ENCODE measurements around the gene AAMDC.
"Not testable (repeated sequence)": the region's sequence is repeated elsewhere in the genome, so short reads cannot be mapped to it uniquely, and the experiment has no call there.

AAMDC gene

DNA sequence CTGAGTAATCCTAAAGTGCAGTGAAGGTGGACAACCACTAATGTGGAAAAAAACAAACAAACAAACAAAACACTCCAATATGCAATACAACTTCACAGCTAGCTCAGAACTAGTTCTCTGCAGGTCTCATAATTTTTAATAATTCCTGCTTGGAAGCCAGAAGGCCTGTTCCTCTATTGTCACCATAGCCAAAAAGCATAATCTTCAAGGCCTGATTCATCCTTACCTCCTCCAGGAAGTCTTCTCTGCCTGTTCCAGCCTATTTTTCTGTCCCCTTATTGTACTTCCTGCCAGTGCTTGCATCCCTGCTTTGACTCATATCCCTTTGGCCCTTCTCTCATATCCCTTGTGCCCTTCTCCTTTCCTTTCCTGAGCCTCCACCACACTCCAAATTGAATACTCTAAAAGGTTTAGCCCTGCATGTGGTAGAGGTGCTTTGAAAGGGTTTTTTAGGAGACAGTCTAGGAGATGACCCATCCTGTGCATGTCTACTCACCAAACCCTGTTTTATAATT lies 69.2 kb downstream of the AAMDC start:
- DNase-seq = not testable (repeated sequence)

DNA sequence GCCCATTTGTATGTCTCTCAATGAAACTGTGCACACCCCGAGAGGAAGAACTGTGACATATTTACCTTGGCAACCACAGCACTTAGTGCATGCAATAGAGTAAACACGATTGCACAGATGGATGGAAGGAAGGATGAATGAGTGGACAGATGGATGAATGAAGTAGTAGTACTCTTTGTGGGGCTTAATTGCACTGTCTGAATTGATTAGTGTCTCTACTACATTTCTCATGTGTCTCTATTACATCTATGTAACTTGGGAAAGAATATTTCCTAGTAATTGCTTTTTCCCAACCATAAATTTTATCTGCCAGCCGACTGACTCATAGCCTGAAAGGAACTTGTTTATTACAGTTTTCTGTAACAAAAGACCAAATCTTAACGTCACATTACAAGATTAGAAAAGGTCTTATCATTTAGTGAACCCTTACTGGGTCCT lies 69.7 kb downstream of the AAMDC start:
- not testable (repeated sequence) for DNase-seq

DNA sequence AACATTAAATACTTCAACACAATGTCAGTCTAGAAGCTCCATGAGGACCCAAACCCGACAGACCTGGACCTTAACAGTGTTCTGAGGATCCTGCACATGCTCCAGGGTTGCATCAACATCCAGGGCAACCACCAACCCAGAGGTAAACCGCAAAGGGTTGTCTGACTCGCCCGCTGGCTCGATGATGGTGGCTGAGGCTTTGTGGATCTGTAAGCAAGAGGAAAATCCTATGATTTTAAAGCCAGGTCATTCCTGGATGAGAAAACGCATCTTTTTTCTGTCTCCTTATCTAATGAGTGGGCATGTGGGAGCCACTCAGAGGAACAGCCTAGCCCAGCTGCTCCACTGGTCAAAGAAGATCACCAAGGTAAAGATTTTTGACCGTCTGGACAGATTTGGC lies 70.3 kb downstream of the AAMDC start:
- DNase-seq = not testable (repeated sequence)

DNA sequence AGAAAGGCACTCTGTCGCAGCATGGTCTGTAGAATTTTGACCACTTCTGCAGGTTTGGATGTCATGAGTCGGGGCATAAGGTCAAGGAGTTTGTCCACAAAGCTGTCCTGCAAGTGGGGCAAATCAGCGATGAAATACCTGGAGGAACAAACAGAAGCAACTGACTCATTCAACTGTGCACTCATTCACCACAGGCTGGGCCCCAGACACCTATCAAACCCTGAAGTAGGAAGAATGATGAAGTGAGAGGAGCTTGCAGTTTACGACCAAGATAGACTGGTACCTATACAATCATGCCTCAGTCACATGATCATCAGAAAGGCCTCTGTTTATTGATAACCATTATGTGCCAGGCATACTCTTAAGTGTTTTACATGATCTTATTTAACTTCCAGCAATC lies 70.8 kb downstream of the AAMDC start:
- not testable (repeated sequence) for DNase-seq

DNA sequence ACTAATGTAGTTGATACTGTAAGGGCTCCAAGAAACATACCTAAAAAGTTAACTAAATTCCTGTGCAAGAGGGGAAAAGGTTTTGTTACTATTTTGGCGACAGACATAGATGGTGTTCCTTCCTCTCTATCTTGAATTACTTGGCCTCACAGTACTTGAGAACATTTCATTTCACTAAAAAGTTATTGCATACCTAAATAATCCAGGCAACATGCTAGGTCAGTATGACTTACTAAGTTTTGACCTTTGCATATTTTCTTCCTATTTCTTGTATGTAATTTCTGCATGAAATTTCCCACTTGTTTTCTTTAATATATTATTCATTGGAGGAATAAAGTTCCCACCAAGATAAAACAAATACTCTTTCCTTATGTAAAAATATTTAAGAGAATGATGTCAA lies 74.0 kb downstream of the AAMDC start:
- not testable (repeated sequence) for DNase-seq

DNA sequence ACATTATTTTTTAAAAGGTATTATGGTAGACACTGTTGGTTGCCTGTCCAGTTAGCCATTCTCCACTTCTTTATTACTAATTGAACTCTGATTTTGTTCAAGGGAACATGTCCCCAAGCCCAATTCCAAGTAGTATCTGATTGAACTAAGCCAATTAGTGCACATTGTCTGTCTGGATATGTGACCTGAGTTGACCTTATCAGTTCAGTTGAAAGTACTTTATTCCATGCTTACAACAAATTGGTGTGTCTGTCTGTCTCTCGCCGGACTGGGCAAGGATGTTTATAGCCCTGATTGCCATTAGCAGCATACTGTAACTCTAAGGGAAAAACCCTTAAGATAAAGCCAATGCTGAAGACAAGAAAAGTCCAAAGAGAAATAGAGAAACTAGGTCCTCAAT lies 87.9 kb downstream of the AAMDC start:
- DNase-seq = no peak

DNA sequence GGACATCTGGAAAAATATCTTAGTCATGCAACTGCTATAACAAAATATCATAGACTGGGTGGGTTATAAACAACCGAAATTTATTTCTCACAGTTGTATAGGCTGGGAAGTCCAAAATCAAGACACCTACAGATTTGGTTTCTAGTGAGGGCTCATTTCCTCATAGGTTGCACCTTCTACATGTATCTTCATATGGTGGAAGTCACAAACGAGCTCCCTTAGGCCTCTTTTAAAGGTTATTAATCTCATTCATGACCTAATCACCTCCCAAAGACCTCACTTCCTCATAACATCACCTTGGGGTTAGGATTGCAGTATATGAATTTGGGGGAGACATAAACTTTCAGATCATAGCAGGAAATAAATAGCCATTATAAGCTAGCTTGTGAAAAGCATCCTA lies 88.3 kb downstream of the AAMDC start:
- DNase-seq = no peak

DNA sequence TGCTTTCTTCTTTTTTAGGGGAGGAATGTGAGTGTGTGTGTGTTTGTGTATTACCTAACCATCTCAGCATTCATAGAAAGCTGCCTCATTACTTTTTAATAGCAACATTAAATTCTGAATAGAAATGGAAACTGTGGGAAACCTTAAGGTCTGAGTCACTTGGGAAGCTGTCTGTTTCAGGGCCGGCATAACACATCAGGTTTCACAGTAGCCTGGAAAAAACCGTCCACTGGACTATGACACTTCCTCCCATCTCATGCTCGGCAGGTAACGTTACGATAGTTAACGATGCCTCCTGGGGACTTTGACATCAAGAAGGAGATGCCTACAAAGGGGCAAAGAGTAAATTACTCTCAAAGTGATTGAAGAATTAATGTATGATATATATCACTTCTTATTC lies 89.9 kb downstream of the AAMDC start:
- not testable (repeated sequence) for DNase-seq

DNA sequence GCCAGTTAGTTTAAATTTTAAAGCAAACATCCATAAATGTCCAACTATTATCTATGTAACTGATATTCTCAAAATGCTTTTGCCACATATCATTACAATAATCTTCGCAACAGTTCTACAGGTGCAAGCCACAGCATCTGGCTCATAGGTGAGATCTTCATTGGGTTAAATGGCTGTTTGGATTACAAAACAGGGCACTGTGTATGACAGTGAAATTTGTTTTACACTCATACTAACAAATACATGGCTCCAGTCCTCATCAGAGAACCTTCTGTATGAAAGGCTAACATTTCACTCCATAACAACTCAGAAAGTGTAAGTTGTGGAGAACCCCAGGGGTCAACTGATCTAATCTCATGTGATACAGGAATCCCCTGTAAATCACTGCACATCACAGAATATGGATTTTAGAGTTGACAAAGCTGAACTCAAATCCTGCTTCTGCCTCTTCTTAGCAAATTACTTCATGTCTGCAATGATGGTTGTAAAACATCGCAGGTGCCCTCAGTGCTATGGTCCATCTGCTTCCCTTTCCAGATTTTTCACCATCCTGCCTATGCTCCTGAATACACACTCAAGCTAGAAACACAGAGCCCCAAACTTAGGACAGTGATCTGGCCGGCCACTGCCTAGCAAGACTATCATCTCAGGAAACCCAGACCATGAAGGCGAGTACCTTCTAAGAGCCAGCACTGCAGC lies 92.8 kb downstream of the AAMDC start:
- DNase-seq = not testable (repeated sequence)

DNA sequence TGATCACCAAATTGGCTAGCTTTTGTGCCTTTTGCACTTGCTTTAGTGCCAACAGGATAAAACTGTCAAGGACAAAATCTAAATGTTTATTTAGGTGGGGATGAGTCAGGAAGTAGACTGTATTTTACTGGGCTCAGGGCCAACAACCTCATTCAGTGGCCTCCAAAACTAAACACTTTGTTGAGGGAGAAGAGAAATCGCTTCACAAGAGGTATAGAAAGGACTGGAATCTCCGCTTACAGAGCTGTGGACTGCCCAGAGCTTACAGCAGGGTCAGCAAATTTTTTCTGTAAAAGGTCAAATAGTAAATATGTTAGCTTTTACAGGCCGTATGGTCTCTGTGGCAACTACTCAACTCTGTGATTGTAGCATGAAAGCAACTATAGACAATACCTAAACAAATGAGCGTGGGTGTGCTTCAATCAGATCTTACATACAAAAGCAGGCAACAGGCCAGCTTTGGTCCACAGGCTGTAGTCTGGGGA lies 93.4 kb downstream of the AAMDC start:
- DNase-seq = not testable (repeated sequence)

DNA sequence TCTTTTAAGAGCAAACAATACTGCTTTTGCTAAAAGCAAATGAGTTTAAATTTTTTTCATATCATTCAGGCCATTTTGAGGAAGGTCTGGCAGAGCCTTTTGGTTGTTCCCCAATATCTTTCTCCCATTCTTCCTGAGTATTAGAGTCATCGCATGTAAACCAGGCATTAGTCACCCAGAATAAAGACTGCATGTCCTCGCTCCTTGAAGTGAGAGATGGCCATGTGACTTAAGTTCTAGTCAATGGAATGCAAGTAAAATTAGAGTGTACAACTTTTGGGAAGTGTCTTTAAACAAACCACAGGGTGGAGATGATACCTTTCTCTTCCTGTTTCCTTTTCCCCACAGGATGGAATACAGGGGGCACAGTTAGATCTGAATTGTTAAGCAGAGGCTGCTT lies 96.8 kb downstream of the AAMDC start:
- DNase-seq = not testable (repeated sequence)

All from central memory CD4-positive, alpha-beta T cell (primary cell).